HG02870 (cell line): ENCODE measurements around the gene MTX2.
"Not testable (repeated sequence)": the region's sequence is repeated elsewhere in the genome, so short reads cannot be mapped to it uniquely, and the experiment has no call there.

ENCODE experiments used
- ATAC-seq: cut with Tn5 transposase; IDR thresholded peaks from one replicate; pipeline ENCODE4 v1.9.1; 2021; ENCODE audit warnings: mild to moderate bottlenecking, moderate library complexity; ENCODE audit not compliant: unreplicated experiment

MTX2 gene

DNA sequence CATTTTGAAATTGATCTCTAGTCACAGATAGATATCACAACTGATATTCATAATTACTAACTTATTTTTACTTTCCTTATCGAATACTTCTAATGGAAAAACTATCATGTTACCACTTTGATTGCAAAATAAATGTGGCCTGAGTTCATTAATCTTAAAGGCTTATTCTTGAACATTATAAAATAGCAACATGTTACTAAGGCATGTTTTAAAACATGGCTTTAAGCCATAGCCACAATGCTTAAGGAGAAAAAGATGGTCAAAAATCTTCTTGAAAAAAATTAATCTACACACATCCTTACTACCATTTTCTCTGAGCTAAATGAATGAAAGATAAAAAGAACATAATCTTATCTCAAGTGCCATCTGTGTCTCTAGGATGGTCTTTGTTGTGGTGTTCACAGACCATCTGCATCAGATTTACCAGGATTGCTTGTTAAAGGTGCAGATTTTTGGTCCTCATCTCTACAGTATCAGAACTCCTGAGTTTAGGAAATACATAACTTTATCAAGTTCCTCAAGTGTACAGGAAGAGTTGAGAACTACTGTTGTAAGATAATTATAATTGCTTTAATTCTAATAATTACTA is 15.3 kb downstream of the MTX2 start:
- no peak for ATAC-seq

DNA sequence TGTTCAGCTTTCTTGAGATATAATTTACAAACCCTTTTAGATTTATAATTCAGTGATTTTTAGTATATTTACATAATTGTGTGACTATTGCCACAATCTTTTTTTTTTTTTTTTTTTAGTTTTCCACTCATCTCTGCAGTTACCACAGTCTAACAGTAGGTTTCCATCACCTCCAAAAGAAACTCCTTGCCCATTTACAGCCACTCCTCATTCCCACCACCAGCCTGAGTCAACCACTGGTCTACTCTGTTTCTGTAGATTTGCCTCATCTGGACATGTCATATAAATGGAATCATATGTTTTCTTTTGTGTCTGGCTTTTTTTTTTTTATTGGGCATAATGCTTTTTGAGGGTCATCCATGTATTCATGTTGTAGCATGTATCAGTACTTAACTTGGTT is 16.1 kb downstream of the MTX2 start:
- ATAC-seq = no peak

DNA sequence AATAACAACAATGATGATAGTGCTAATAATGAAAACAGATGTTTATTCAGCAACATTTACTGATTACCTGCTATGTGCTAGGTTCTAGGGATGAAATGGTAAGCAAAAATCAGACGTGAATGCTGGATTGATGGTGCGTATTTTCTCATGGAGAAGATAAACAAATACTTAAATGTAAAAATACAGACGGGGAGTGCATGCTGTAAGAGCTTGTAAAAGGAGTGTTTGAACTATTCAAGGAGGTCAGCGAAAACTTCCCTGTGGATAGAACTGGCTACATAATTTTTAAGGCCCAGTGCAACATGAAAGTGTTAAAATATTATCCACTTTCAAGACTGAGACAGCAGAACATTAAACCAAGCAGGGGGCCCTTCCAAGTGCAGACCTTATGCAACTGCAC is 22.1 kb downstream of the MTX2 start:
- no peak for ATAC-seq

DNA sequence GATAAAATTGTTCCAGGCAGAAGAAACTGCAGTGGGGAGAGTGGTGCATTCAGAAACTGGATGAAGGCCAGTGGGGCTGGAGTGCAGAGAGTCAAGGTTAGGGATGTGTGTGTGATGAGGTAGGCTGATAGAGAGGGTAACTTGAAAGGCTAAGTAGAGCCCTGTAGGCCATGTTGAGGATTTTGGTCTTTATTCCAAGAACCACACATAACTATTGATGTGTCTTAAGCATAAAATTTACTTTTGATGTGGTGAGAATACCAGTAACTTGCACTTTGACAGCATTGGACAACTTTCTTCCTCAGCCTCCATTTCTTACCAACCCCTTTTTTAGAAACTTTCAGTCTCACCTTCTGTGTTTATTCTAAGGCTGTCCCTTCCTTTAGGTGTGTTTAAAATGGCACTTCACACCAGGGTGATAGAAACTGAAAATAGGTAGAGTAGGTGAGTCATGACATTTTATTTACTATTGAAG is 22.6 kb downstream of the MTX2 start:
- ATAC-seq = peak; percentile 89

DNA sequence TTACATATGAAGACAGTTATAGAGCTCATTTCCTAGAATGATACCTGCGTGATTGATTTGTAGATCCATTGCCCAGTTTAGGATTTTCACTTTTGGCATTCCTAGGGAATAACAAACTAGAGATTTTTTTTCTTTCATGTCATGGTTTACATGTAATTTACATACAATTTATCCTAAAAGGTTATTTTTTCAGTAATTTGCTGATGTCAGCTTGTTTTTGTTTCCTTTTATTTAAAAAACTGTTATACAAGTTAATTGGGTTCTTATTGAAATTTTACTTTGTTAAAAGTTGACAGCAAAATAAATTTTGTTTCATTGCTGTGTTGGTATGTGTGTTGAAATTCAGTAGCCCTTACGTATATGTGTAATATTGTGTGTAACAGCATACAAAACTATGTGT is 23.4 kb downstream of the MTX2 start:
- ATAC-seq = no peak

DNA sequence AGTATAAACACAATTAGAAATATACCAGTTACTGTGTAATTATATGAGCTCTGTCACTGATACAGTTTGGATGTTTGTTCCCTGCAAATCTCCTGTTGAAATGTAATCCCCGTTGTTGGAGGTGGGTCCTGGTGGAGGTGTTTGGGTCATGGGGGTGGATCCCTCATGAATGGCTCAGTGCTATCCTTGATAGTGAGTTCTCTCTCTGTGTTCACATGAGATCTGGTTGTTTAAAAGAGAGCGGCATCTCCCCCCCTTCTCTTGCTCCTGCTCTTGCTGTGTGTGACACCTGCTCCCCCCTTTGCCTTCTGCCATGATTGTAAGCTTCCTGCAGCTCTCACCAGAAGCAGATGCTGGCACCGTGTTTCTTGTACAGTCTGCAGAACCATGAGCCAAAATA is 24.1 kb downstream of the MTX2 start:
- no peak for ATAC-seq

DNA sequence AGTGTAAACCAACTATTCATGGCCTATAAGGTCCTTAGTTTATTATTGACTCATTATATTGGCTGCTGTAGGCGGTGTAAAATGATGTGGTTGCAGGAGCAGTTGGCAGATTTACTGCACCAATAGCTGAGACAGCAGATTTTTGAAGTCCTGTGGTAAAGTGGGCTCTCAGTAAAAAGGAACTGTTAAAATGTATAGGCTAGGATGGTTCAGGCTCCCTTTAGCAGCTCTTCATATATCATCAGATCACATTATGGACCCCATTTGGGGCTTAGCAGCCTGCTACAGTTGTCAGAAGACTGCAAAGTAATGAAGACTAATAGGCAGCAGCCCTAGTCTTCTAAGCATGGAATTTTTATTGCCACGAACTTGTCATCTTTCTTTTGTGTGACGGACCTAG is 27.8 kb downstream of the MTX2 start:
- ATAC-seq = no peak

DNA sequence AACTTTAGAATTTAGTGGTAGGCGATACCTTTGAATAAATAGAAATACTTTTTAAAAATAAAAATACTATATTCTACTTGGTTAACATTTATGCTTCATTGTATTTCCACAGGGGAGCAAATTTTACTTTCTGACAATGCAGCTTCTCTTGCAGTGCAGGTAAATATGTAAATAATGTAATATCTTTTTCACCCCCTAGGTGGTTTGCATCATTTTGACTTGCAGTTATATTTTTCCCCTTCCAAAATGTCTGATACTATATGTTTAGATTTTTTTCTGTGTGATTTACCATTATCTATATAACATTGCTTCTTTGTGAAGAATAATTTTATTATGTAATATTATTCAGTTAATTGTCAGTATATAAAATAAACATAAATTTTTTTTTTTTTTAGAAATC is 28.5 kb downstream of the MTX2 start:
- no peak for ATAC-seq

DNA sequence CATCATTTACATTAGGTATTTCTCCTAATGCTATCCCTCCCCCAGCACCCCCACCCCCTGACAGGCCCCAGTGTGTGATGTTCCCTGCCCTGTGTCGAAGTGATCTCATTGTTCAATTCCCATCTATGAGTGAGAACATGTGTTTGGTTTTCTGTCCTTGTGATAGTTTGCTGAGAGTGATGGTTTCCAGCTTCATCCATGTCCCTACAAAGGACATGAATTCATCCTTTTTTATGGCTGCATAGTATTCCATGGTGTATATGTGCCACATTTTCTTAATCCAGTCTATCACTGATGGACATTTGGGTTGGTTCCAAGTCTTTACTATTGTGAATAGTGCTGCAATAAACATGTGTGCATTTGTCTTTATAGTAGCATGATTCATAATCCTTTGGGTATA is 36.8 kb downstream of the MTX2 start:
- ATAC-seq = not testable (repeated sequence)

DNA sequence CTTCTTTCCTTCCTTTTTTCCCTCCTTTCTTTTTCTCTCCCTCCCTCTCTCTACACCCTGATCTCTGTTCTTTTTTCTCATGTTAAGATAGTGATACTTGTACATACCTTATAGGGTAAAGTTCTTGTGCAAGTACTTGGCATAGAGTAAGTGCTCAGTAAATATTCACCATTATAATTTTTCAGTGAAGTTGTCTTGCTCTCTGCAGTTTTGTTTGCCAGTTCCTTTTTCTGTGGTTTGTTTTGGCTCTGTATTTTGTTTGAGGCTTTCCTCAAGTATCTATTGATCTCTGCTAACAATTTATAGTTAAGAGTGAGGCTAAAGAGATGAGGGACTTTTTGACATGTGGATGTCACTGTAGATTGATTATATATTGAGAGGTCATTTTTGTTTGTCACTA is 48.0 kb downstream of the MTX2 start:
- ATAC-seq = no peak

DNA sequence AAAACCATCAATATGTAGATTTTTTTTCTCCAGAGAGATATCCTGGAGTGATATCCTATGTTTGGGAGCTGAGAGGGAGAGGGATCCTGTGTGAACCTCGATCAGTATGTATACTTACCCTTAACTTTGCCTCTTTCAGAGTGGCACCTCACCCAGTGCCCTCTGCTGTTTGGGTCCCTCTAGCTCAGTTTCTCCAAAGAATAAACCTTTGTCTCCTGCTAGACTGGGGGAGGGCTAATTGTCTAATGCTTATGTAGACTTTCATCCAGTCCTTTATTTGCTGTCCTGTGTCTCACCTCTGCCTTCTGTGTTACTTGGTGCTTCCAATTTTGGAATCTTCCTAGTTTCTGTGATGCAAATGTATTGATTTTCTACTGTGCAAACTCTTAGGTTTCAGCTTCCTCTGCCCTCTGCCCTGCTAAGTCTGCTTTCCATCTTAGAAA is 48.4 kb downstream of the MTX2 start:
- no peak for ATAC-seq

DNA sequence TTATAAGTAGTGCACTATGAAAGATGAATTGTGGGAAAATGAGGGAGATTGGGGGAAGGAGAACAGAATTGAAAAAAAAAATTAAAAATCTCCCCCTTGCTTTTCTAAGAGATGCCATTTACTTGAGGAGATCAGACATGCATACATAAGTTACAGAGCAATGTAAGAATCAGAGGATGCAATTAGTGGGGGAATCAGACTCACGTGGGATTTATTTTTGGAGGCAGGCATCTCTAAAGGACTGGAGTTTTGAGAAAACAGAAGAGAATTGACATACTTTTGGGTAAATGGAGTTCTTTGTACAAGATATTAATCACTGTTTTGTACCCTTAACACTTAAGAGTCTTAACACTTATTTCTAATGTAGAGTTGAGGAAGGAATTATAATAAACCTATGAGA is 52.7 kb downstream of the MTX2 start:
- no peak for ATAC-seq

DNA sequence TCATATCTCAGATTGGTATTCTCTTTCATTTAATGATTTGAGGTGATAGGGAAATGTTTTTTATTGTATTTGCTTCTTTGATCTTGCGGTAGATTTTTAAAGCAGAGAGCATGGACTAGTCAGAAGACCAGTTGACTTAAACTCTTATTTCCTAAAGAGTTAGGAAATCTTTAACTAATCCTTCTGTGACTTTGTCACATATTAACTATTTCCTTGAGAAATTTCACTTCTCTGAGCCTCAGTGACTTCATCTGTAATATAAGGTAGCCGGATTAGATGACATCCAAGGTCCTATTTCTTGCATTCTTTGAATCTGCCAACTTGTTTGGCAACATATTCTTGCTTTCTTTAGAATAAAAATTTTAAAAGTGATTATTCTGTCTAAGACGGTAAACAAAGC is 55.6 kb downstream of the MTX2 start:
- ATAC-seq = no peak

DNA sequence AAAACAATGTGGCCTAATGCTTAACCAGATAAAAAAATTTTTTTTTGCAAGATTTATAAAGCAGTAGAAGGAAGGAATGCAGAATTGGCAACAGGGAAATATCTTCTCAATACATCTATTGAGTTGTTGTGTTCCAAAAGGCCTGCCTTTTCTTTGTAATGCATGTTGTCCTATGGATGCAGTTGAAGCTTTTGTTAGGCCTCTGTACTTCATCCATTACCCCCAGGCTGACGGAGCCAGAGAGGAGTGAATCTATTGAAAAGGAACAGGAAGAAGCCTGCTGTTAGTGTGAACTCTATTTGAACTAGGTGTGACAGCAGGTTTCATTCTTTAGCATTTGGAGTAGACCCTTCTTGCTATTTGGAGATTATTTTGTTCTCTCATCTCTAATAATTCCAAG is 56.5 kb downstream of the MTX2 start:
- ATAC-seq = no peak

DNA sequence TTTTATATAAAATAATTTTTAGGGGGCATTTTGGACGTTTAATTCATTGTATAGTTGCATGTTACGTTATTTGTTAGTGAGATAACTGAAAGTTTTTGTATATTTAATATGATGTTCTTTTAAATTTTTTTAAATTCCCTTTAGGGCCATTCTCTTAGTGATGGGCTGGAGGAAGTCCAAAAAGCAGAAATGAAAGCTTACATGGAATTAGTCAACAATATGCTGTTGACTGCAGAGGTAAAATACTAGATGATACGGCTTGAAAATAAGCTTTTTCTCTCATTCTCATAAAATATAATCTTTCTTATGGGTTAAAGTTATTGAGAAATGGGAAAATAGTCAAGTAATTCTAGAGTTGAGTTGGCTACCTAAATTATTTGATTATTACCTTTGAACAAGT is 58.9 kb downstream of the MTX2 start:
- ATAC-seq = no peak

DNA sequence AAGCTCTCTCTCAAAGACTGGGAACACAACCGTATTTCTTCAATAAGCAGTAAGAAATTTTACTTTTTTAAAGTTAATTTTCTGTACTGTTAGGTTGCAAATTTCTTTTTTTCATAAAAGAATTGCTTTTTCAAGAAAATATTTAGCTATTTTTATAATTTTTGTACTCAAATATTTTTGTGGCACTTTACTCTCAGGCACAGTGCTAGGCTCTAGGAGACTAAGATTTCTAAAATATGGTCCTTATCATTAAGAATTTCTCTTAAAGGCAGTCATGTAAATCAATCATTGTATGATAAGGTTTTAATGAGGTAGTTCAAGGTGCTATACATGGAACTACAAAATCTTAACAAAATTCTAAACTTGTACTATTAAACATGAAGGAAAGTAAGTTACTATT is 61.4 kb downstream of the MTX2 start:
- ATAC-seq = no peak

DNA sequence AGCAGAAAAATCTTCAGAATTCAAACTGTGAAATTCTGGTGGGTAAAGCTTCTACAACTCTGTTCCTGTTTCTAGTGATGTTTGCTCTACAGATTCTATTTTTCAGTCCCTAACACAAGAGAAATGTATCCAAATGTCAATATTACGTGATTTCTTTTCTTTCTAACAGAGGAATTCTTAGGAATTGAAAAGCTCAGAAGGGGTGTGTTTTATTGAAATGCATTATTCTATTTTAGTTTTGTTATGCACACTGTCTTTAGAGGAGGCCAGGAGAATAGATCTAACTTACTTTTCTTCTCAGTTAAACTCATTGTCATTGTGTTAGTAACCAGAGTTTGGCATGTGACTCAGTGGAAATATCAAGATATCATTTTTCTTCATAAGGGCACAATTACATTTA is 62.4 kb downstream of the MTX2 start:
- ATAC-seq = no peak

DNA sequence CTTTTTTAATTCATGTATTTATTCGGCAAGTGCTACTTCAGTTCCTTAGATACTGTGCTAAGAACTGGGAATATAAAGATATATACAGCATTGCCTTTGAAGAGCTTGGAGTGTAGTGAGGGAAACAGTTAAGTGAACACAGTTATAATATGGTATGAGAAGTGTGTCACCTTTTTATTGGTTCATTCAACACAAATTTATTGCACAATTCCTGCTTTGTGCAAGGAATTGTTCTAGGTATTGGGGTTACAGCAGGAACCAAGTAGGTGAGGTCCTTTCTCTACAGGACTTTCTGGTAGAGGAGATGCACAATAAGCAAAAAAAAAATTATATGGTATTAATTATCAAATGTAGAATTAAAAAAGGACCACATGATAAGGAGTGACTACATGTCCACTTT is 65.5 kb downstream of the MTX2 start:
- no peak for ATAC-seq

DNA sequence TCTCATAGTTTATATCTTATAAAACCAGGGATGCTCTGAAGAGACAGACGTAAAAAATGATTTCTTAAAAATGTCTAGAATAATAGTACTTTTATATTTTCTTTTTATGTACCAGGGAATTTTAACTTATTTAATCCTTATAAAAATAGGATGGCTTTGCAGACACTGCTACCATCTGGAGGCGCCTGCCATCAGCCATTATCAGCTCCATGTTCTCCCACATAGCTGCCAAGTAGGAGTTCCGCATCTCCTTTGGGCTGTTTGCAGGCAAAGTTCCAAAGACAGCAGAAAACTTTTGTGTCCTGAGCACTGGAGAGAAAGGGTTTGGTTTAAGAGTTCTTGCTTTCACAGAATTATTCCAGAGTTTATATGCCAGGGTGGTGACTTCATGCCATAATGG is 69.2 kb downstream of the MTX2 start:
- no peak for ATAC-seq

DNA sequence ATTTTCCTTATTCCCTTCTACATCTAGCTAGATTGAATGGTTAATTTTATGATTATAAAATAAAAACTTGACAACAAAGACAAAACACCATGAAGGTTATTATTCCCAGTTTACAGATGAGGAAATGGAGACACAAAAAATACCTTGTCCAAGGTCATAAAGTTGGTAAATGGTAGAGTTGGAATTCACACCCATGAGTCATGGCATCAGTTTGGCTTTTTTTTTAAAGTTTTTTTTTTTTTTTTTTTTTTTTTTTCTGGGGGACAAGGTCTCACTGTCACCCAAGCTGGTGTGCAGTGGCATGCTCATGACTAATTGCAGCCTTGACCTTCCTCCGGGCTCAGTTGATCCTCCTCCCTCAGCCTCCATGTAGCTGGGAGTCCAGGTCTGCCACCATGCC is 70.0 kb downstream of the MTX2 start:
- ATAC-seq = no peak

DNA sequence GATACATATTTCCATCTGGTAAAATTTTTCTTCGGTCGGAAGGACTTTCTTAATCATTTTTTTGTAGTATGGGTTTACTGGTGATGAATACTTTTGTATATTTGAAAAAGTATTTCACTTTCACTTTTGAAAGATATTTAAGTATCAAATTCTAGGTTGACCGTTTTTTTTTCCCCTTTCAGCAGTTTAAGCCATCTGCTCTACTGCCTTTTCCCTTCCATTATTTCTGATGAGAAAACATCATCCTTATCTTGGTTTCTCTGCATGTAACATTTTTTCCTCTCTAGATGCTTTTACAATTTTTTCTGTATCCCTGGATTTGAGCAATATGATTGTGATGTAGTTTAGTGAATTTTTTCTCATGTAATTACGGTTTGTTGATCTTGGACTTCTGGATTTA is 87.0 kb downstream of the MTX2 start:
- ATAC-seq = no peak

DNA sequence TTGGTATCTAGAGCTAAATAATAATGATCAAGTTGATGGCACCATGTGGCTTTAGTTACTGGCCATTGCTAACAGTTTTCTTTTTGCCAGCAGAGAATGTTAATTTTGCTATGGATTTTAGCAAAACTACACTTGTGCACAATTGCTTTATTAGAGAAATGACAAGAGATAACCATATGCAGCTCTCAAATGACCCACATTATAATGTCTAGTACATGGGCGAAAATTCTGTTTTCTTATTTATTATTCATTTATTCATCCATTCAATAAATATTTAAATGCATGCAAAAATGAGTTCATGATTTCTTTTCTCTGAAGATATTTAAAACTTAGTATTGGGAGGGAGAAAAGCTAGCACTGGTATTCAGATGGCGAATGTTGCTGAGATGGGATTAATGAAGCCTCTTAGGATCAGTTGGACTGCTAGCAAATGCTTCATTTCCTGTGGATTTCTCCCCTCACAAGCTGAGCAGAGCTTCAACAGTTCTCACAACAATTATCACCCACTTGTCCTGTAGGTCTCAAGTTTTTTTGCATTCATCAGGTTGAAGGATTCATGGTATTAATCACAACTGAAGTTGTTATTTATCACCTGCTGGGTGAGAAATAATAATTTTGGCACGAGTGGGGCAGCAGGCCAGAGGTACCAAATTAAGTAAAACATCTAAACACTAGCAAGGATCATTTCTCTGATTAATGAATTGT is 95.2 kb downstream of the MTX2 start:
- ATAC-seq = no peak

DNA sequence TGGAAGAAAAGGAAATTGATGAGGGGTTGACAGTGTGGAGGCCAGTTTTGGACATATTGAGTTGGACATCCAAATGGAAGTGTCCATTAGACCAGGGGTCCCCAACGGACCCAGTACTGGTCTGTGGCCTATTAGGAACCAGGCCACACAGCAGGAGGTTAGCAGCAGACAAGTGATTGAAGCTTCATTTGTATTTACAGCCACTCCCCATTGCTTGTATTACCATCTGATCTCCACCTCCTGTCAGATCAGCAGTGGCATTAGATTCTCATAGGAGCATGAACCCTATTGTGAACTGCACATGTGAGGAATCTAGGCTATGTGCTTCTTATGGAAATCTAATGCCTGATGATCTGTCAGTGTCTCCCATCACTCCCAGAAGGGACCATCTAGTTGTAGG is 99.1 kb downstream of the MTX2 start:
- no peak for ATAC-seq
